ENCODE measurements around the gene S100Z.

Gene S100Z

GRCh38 chr5:76866503-76866902 is 16.7 kb downstream of the S100Z start:
- H3K4me3 Mint-ChIP-seq = no peak overlapping the region
- no peak for DNase-seq
- no peaks in the 10 kb centered on the region for H3K36me3 Mint-ChIP-seq (ENCODE audit: low read depth)
- no peak overlapping the region for H3K27ac Mint-ChIP-seq
- no peaks in the 10 kb centered on the region for H3K27me3 Mint-ChIP-seq (ENCODE audit: low read depth, poor library complexity)
- no peaks in the 10 kb centered on the region for H3K9me3 Mint-ChIP-seq
- peaks cover 13% of the 10 kb centered on the region for H3K4me1 Mint-ChIP-seq
- no peak for TF ChIP-seq CTCF (IDR thresholded peaks at IDR 0.05)

GRCh38 chr5:76867038-76867437 is 17.2 kb downstream of the S100Z start:
- Mint-ChIP-seq H3K4me3 (no peak overlapping the region), H3K27ac (no peak overlapping the region), H3K27me3 (ENCODE audit: low read depth, poor library complexity) (no peaks in the 10 kb centered on the region), H3K36me3 (ENCODE audit: low read depth) (no peaks in the 10 kb centered on the region), H3K4me1 (peaks cover 8% of the 10 kb centered on the region), H3K9me3 (no peaks in the 10 kb centered on the region)
- TF ChIP-seq CTCF (IDR thresholded peaks at IDR 0.05) = no peak
- DNase-seq = no peak

GRCh38 chr5:76867827-76868693 is 18.2 kb downstream of the S100Z start:
- peak; percentile 73 for DNase-seq
- Mint-ChIP-seq H3K27ac (no peak overlapping the region), H3K4me3 (no peak overlapping the region), H3K4me1 (peaks cover 7% of the 10 kb centered on the region), H3K36me3 (ENCODE audit: low read depth) (no peaks in the 10 kb centered on the region), H3K9me3 (no peaks in the 10 kb centered on the region), H3K27me3 (ENCODE audit: low read depth, poor library complexity) (no peaks in the 10 kb centered on the region)
- peak; percentile 91 for TF ChIP-seq CTCF (IDR thresholded peaks at IDR 0.05)

DNA sequence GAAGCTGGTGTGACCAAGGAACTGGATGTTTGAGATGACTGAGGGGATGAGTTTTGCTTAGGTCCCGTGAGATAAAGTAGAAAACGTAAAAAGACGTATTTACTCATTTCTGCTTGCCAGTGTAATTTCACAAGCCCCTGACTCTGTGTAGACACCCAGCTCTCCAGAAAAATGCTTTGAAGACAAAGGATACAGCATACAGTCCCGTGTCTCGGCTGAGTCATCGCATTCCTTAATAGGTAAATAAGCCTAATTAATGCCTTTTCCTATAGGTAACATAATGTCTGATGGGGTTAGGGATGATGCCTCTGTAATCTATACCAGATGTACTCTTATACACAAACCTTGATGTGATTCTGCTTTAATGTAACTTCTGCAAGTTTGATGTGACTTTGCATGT is 20.2 kb downstream of the S100Z start:
- no peak overlapping the region for H3K27ac Mint-ChIP-seq
- H3K4me3 Mint-ChIP-seq = no peak overlapping the region
- H3K27me3 Mint-ChIP-seq (ENCODE audit: low read depth, poor library complexity) = no peaks in the 10 kb centered on the region
- no peaks in the 10 kb centered on the region for H3K9me3 Mint-ChIP-seq
- DNase-seq = no peak
- no peaks in the 10 kb centered on the region for H3K36me3 Mint-ChIP-seq (ENCODE audit: low read depth)
- peaks cover 12% of the 10 kb centered on the region for H3K4me1 Mint-ChIP-seq
- no peak for TF ChIP-seq CTCF (IDR thresholded peaks at IDR 0.05)

DNA sequence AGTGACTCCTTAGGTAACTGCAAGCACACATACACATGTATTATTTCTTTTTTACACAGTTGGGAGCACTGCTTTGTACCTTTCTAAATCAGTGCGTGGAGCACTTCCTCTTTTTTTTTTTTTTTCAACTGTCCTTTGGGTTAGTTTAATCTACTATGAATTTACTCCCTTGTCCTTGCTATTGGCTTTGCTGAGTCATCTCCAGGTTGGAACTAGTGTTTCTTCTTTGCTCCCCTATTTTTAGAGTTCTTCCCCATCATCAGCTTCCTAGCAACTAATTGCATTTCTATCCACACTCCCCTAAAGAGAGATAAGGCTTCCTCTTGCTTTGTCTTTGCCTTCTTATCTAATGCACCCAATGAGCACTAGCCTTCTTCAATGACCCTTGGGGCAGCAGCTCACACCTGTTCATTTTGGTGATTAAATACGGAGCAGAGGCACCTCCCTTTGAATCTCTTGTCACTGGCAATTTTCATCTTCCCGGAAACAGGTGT is 24.3 kb downstream of the S100Z start:
- Mint-ChIP-seq H3K9me3 (no peaks in the 10 kb centered on the region), H3K4me1 (peaks cover 9% of the 10 kb centered on the region), H3K27me3 (ENCODE audit: low read depth, poor library complexity) (no peaks in the 10 kb centered on the region), H3K4me3 (no peak overlapping the region), H3K27ac (no peak overlapping the region), H3K36me3 (ENCODE audit: low read depth) (no peaks in the 10 kb centered on the region)
- TF ChIP-seq CTCF (IDR thresholded peaks at IDR 0.05) = no peak
- no peak for DNase-seq

Measured in nephron progenitor cell (in vitro differentiated cells).